Measurements from ENCODE around the gene FAHD2A.
A peak's percentile ranks its signal among the peaks of the same experiment; 100 is the strongest.

FAHD2A gene

GRCh38 chr2:95385570-95385984 lies 16.9 kb upstream of the FAHD2A start:
- Histone ChIP-seq H3K4me1 (ENCODE audit: control insufficient read depth, insufficient read depth, low read length) (peaks cover 12% of the 10 kb centered on the region), H3K4me2 (ENCODE audit: low read length) (no peak overlapping the region), H3K9me3 (replicated peaks; ENCODE audit: low read length) (no peaks in the 10 kb centered on the region), H3K4me3 (ENCODE audit: low read length) (no peak overlapping the region), H3K27me3 (ENCODE audit: control insufficient read depth, insufficient read depth, low read length) (peaks cover 11% of the 10 kb centered on the region), H3K36me3 (ENCODE audit: insufficient read depth, low read length) (no peaks in the 10 kb centered on the region), H3K9ac (ENCODE audit: low read depth, low read length) (no peak overlapping the region)

- Histone ChIP-seq H3K4me3 (ENCODE audit: low read length) (no peak overlapping the region), H3K9me3 (replicated peaks; ENCODE audit: low read length) (no peaks in the 10 kb centered on the region), H3K4me2 (ENCODE audit: low read length) (no peak overlapping the region), H3K36me3 (ENCODE audit: insufficient read depth, low read length) (no peaks in the 10 kb centered on the region), H3K9ac (ENCODE audit: low read depth, low read length) (no peak overlapping the region), H3K4me1 (ENCODE audit: control insufficient read depth, insufficient read depth, low read length) (peaks cover 12% of the 10 kb centered on the region), H3K27me3 (ENCODE audit: control insufficient read depth, insufficient read depth, low read length) (peaks cover 11% of the 10 kb centered on the region)
Measured at GRCh38 chr2:95386031-95386430, 16.5 kb upstream of the FAHD2A start.

- H3K9me3 ChIP-seq (replicated peaks; ENCODE audit: low read length): no peaks in the 10 kb centered on the region
- no peaks in the 10 kb centered on the region for H3K36me3 ChIP-seq (ENCODE audit: insufficient read depth, low read length)
- H3K4me2 ChIP-seq (ENCODE audit: low read length): no peak overlapping the region
- no peak overlapping the region for H3K9ac ChIP-seq (ENCODE audit: low read depth, low read length)
- H3K4me3 ChIP-seq (ENCODE audit: low read length): no peak overlapping the region
- H3K27me3 ChIP-seq (ENCODE audit: control insufficient read depth, insufficient read depth, low read length): peaks cover 11% of the 10 kb centered on the region
- H3K4me1 ChIP-seq (ENCODE audit: control insufficient read depth, insufficient read depth, low read length): peaks cover 12% of the 10 kb centered on the region
Measured at GRCh38 chr2:95387358-95387757, 15.2 kb upstream of the FAHD2A start.

GRCh38 chr2:95388091-95388692 lies 14.3 kb upstream of the FAHD2A start:
- Histone ChIP-seq H3K4me1 (ENCODE audit: control insufficient read depth, insufficient read depth, low read length) (peaks cover 12% of the 10 kb centered on the region), H3K36me3 (ENCODE audit: insufficient read depth, low read length) (no peaks in the 10 kb centered on the region), H3K4me3 (ENCODE audit: low read length) (no peak overlapping the region), H3K9me3 (replicated peaks; ENCODE audit: low read length) (no peaks in the 10 kb centered on the region), H3K27me3 (ENCODE audit: control insufficient read depth, insufficient read depth, low read length) (peaks cover 11% of the 10 kb centered on the region), H3K9ac (ENCODE audit: low read depth, low read length) (no peak overlapping the region), H3K4me2 (ENCODE audit: low read length) (no peak overlapping the region)

- Histone ChIP-seq H3K27me3 (ENCODE audit: control insufficient read depth, insufficient read depth, low read length) (peaks cover 11% of the 10 kb centered on the region), H3K9ac (ENCODE audit: low read depth, low read length) (no peak overlapping the region), H3K4me3 (ENCODE audit: low read length) (no peak overlapping the region)
Measured at GRCh38 chr2:95388856-95389244, 13.7 kb upstream of the FAHD2A start.

GRCh38 chr2:95389245-95390119 lies 13.0 kb upstream of the FAHD2A start:
- no peak overlapping the region for H3K9ac ChIP-seq (ENCODE audit: low read depth, low read length)
- peaks cover 11% of the 10 kb centered on the region for H3K27me3 ChIP-seq (ENCODE audit: control insufficient read depth, insufficient read depth, low read length)
- no peaks in the 10 kb centered on the region for H3K9me3 ChIP-seq (replicated peaks; ENCODE audit: low read length)
- H3K4me1 ChIP-seq (ENCODE audit: control insufficient read depth, insufficient read depth, low read length): peaks cover 12% of the 10 kb centered on the region
- H3K4me2 ChIP-seq (ENCODE audit: low read length): peak overlapping the region; percentile 58
- no peaks in the 10 kb centered on the region for H3K36me3 ChIP-seq (ENCODE audit: insufficient read depth, low read length)
- H3K4me3 ChIP-seq (ENCODE audit: low read length): no peak overlapping the region

More at GRCh38 chr2:95388856-95389244, 13.7 kb upstream of the FAHD2A start:
- Histone ChIP-seq H3K36me3 (ENCODE audit: insufficient read depth, low read length) (no peaks in the 10 kb centered on the region), H3K9me3 (replicated peaks; ENCODE audit: low read length) (no peaks in the 10 kb centered on the region), H3K4me1 (ENCODE audit: control insufficient read depth, insufficient read depth, low read length) (peaks cover 12% of the 10 kb centered on the region), H3K4me2 (ENCODE audit: low read length) (peak overlapping the region; percentile 58)

GRCh38 chr2:95390272-95390880 lies 12.1 kb upstream of the FAHD2A start:
- Histone ChIP-seq H3K9ac (ENCODE audit: low read depth, low read length) (no peak overlapping the region), H3K9me3 (replicated peaks; ENCODE audit: low read length) (no peaks in the 10 kb centered on the region), H3K27me3 (ENCODE audit: control insufficient read depth, insufficient read depth, low read length) (peaks cover 7% of the 10 kb centered on the region), H3K36me3 (ENCODE audit: insufficient read depth, low read length) (no peaks in the 10 kb centered on the region), H3K4me2 (ENCODE audit: low read length) (no peak overlapping the region), H3K4me1 (ENCODE audit: control insufficient read depth, insufficient read depth, low read length) (peaks cover 3% of the 10 kb centered on the region), H3K4me3 (ENCODE audit: low read length) (no peak overlapping the region)

GRCh38 chr2:95390881-95391321 lies 11.6 kb upstream of the FAHD2A start:
- no peak overlapping the region for H3K9ac ChIP-seq (ENCODE audit: low read depth, low read length)
- no peaks in the 10 kb centered on the region for H3K36me3 ChIP-seq (ENCODE audit: insufficient read depth, low read length)
- peaks cover 5% of the 10 kb centered on the region for H3K27me3 ChIP-seq (ENCODE audit: control insufficient read depth, insufficient read depth, low read length)
- H3K4me3 ChIP-seq (ENCODE audit: low read length): no peak overlapping the region
- H3K9me3 ChIP-seq (replicated peaks; ENCODE audit: low read length): no peaks in the 10 kb centered on the region
- no peak overlapping the region for H3K4me2 ChIP-seq (ENCODE audit: low read length)
- peaks cover 3% of the 10 kb centered on the region for H3K4me1 ChIP-seq (ENCODE audit: control insufficient read depth, insufficient read depth, low read length)

- H3K27me3 ChIP-seq (ENCODE audit: control insufficient read depth, insufficient read depth, low read length): peaks cover 5% of the 10 kb centered on the region
- no peak overlapping the region for H3K9ac ChIP-seq (ENCODE audit: low read depth, low read length)
- no peak overlapping the region for H3K4me2 ChIP-seq (ENCODE audit: low read length)
- H3K4me3 ChIP-seq (ENCODE audit: low read length): no peak overlapping the region
- no peaks in the 10 kb centered on the region for H3K36me3 ChIP-seq (ENCODE audit: insufficient read depth, low read length)
- H3K9me3 ChIP-seq (replicated peaks; ENCODE audit: low read length): no peaks in the 10 kb centered on the region
- H3K4me1 ChIP-seq (ENCODE audit: control insufficient read depth, insufficient read depth, low read length): peaks cover 3% of the 10 kb centered on the region
Measured at GRCh38 chr2:95391641-95392310, 10.7 kb upstream of the FAHD2A start.

GRCh38 chr2:95392320-95392719 lies 10.2 kb upstream of the FAHD2A start:
- H3K27me3 ChIP-seq (ENCODE audit: control insufficient read depth, insufficient read depth, low read length): peaks cover 5% of the 10 kb centered on the region
- no peaks in the 10 kb centered on the region for H3K9me3 ChIP-seq (replicated peaks; ENCODE audit: low read length)
- H3K9ac ChIP-seq (ENCODE audit: low read depth, low read length): no peak overlapping the region
- H3K4me1 ChIP-seq (ENCODE audit: control insufficient read depth, insufficient read depth, low read length): peaks cover 3% of the 10 kb centered on the region
- H3K4me3 ChIP-seq (ENCODE audit: low read length): no peak overlapping the region
- no peak overlapping the region for H3K4me2 ChIP-seq (ENCODE audit: low read length)
- no peaks in the 10 kb centered on the region for H3K36me3 ChIP-seq (ENCODE audit: insufficient read depth, low read length)

- peaks cover 5% of the 10 kb centered on the region for H3K27me3 ChIP-seq (ENCODE audit: control insufficient read depth, insufficient read depth, low read length)
- no peak overlapping the region for H3K9ac ChIP-seq (ENCODE audit: low read depth, low read length)
Measured at GRCh38 chr2:95392730-95393455, 9.6 kb upstream of the FAHD2A start.

More at GRCh38 chr2:95392730-95393455, 9.6 kb upstream of the FAHD2A start:
- Histone ChIP-seq H3K4me1 (ENCODE audit: control insufficient read depth, insufficient read depth, low read length) (peaks cover 3% of the 10 kb centered on the region), H3K4me2 (ENCODE audit: low read length) (no peak overlapping the region), H3K36me3 (ENCODE audit: insufficient read depth, low read length) (no peaks in the 10 kb centered on the region), H3K9me3 (replicated peaks; ENCODE audit: low read length) (no peaks in the 10 kb centered on the region), H3K4me3 (ENCODE audit: low read length) (no peak overlapping the region)

Measured in skeletal muscle satellite cell (primary cell).